ENCODE data around the gene NLRC4.
"Not testable (repeated sequence)": the region's sequence is repeated elsewhere in the genome, so short reads cannot be mapped to it uniquely, and the experiment has no call there.

The NLRC4 gene

DNA sequence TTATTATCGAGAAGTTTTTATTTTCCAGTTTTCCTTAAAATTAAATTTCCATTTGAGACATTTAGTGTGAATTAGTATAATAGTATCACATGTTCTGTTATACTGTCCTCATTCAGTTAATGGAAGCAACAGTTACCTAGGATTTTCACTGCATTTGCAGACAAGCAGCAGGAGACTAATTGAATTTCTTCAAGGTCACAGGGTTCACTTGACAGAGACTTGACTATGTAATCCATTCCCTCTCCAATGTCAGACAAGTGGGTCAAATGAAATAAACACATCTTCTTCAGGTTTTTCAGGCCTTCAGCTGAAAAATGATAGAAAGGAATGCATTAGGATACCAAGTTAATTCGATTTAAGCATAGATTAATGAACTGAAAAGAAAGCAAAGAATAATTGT is 26.7 kb downstream of the NLRC4 start:
- no peak for DNase-seq

DNA sequence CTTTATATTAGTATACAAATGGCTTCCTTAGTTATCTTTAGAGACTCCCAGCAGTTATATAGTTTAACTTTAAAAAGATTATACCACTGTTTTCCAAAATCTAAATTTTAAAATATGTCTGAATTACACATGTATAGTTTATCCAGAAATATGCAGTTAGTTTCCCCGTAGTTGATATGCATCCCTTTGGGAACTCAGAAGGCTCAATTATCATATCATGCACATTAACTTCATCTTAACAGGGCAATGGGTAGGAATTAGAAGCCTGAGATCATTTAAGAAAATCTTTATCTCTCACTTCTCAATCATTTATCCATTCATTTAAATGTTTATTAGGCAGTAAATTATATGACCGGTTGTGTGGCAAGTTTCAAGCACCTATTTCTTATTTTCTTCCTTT is 27.2 kb downstream of the NLRC4 start:
- no peak for DNase-seq

DNA sequence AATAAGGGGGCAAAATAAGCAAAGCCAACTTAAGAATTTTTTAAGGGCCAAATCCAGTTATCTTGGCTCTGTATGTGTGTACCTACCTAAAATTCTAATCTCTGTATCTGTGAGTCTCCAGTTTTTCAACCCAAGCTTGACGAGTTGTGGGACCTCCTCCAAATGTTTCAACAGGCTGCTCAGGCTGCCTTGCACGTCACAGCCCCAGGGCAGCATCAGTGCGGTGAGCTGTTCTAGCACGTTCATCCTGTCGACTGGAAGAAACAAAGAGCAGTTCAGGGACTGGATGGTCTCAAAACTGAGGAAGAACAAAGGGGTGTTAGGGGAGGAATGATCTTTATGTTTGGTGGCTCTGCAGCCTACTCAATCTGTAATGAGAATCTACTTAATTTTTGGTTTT is 29.4 kb downstream of the NLRC4 start:
- DNase-seq, result no peak

DNA sequence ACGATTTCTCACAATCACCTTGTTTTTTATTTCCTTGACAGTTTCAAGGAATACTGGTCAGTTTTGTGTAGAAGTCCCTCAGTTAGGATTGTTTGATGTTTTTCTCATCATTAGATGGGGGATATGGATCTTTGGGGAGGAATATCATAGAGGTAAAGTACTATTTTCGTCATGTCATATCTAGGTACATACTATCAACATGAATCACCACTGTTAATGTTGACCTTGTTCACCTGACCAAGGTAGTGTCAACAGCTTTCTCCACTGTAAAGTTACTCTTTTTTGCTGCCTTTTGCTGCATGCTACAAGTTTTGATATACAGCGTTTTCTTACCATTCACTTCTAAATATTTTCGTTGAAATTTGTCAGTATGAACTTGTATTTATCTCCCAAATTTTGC is 32.7 kb downstream of the NLRC4 start:
- no peak for DNase-seq

DNA sequence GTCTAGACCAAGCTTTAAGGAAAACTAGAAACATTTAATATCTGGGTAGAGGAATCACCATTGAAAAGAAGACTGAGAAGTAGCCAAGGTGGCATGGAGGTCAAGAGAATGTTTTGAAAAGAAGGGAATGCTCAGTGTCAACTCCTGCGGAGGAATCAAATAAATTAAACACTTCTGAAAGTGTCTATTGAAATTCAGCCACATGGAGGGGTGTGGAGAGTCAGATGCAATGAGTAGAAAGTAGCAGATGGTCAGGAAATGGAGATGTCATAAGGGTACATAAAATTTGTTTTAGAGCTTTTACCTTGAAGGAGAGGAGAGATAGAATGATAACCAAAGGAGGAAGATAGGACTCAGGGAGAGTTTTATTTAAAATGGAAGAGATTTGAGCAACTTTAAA is 35.1 kb downstream of the NLRC4 start:
- no peak for DNase-seq

DNA sequence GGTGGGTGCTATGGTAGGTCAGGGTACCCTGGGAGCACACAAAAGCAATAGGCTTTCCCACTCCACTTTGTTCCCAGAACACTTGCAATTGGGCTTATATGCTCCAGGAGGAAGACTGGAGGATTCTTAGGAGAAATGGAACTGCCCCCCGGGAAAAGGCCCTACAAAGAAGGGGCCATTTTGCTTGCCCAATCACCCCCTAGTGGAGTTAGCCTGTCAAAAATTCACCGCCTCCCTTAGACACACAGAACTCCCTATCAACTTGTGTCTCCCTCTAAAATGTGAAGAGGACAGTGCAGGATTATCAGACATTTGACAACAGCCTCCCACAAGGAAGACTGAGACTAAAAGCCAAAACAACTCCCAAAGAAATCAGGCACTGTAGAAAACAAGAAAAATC is 36.5 kb downstream of the NLRC4 start:
- DNase-seq, result no peak

DNA sequence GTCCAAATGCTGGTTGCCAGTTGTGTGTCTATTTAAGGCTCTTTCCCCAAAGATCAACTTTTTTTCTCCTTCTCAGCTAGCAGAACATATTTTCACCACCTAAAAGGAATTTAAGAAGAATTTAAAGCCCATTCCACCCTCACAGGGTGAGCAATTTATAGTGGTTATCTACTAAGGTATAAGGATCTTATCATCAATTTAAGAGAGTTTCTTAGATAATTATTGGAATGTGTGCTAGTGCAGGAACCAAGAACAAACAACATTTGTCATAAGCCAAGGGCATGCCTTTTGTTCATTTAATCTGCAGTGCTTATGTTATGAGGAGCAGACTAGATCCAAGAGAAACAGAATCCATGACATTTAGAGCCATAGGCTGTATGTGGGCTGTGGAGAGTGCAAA is 37.2 kb downstream of the NLRC4 start:
- no peak for DNase-seq

DNA sequence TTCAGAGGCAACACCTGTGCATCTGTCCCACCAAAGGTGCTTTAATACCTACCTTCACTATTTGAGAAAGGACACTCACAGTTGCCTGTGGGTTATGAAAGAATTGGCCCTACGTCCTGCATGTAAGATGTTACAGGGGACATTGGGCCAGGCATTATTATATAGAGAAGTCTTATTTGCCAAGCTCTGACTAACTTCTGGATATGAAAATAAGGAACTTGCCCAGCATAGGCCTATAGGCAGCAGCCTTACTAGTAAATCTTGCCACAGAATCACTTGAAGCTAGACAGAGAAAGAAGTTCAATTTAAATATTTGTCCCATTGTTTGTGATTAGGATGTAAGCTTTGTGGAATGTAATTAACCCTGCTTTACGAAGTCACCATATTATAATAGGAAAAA is 41.7 kb downstream of the NLRC4 start:
- DNase-seq, result no peak

DNA sequence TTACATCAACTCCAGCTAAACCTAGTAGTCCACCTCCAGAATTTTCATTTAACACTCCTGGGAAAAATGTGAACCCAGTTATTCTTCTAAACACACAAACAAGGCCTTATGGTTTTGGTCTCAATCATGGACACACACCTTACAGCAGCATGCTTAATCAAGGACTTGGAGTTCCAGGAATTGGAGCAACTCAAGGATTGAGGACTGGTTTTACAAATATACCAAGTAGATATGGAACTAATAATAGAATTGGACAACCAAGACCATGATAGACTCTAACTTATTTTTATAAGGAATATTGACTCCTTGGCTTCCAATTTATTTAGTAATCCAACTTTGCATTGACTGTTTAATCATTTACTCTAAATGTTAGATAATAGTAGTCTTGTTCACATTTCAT is 44.2 kb downstream of the NLRC4 start:
- no peak for DNase-seq

DNA sequence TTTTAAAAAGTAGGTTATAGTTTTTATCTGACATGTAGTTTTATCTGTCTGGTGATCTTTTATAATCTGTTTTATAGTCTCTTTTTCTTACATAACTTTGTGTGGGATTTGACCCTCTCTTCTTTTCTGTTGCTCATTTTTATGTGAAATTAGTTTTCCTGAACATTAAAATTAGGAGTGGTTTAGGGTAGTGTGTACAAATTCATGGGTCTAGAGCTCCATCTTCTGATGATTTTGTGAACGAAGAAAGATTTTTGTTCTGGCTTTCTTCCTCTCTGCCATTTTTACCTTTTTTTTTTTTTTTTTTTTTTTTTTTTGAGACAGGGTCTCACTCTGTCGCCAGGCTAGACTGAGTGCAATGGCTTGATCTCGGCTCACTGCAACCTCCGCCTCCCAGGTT is 52.4 kb downstream of the NLRC4 start:
- peak in 1 of 5 experiments; percentile 12 for DNase-seq

DNA sequence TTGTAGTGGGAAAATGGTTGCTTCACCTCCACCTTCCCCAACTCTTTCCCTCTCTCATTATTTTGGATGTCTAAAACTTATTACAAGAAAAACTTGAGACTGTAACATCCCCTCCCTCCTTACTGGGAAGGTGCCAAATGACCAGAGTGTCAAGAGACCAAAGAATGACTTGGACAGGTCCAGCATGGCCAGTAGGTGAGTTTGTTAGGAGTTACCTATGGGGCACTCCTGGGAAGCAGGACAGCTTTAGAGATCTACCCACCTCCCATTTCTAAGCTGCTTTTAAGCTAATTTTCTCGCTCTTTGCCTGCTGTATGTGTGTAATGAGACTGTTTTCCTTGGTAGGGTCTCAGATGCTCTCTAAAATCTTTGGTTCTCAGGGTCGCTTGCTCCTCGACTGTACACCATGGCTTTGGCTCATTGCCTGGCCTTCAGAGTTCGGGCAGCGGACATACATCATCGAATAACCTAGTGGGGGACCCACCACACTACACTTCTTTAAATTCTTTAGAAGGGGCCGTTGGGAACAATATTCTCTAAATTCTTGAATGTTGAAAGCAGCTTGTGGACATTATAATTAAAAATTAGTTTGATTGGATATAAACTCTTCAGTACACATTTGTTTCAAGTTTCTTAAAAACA is 53.8 kb downstream of the NLRC4 start:
- no peak for DNase-seq

DNA sequence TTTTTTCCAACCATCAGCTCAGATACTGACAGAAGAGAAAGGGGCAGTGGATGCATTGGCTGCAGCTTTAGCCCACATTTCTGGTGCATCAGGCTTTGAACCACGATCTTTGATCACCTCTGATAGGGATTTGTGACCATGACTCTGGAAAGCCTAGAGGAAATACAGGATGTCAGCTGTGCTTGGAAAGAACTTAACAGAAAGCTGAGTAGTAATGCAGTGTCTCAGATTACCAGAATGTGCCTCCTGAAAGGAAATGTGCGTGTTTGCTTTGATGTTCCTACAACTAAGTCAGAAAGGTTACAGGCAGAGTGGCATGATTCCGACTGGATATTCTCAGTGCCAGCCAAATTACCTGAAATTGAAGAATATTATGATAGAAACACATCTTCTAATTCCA is 61.3 kb downstream of the NLRC4 start:
- DNase-seq, result not testable (repeated sequence)

DNA sequence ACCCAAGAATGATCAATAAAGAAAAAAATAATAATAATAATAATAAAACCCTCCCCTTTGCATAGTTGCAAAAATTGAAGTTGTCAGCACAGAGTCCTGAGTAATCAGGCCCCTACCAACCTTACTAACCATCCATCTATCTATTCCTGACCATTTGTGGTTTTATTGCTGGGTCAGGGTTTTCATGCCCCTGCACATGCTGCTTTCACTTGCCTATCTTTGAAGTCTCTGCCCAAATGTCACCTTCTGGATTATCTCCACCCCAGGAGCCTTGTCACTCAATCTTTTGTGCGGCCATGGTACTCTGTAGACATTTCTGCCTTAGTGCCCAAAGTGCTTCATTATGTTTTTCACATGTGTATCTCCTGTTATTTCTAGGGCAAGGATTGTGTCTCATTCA is 63.9 kb downstream of the NLRC4 start:
- DNase-seq, result no peak

DNA sequence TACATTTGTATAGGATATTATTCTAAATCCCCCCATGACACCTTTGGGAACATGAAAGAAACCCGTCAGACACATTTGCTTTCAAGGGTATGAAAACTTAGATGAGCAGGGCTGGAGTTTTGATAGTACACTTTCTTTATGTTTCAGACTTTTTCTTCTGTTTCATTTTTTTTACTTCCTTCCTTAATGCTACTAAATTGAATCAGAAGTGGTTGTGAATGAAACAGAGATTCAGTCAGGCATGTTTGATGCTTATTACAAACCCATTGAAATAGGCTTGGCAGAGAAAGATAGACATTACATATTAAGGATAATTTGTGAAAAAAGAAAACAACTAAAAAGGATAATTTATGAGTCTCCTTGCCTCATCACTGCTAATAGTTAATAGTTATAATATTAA is 72.3 kb downstream of the NLRC4 start:
- DNase-seq, result peak in 1 of 5 experiments; percentile 53

DNA sequence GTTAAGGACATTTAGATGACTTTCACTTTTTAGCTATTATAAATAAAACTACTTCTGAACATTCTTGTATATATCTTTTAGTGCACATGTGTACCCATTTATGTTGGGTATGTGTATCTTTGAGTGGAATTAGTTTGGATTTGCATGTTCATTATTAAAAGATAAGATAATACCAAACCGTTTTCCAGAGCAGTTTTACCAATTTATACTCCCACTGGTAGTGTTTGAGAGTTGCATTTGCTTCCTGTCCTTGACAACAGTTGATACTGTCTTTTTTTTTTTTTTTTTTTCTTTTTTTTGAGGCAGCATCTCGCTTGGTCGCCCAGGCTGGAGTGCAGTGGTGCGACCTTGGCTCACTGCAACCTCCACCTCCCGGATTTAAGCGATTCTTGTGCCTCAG is 75.7 kb downstream of the NLRC4 start:
- peak in 1 of 5 experiments; percentile 43 for DNase-seq

DNA sequence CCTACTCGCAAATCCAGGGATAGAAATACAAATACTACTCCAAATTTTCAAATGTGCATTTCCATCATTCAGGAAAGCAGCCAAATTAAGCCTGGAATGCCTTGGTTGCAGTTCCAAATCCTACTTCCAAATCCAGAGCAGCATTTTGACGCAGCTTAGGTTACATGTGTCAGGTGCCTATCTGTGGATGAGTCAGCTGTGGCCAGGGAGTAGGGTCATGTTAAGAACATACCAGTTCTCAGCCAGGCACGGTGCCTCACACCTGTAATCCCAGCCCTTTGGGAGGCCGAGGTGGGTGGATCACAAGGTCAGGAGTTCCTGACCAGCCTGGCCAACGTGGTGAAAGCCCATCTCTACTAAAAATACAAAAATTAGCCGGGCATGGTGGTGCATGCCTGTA is 82.0 kb downstream of the NLRC4 start:
- DNase-seq, result no peak

Measured in T-helper 2 cell (primary cell).